HCT116 (cell line): ENCODE results near the gene GJC1. TPM values are rescaled to one million over a fixed set of nuclear protein-coding genes. Genes with fewer than 3 reads are reported as not detected.

Source experiments
- ATAC-seq: fragments of 200-7000 bp; cut with Tn5 transposase; 2 replicates; pipeline ENCODE4 v1.9.1; 2020; ENCODE audit warnings: mild to moderate bottlenecking, moderate library complexity
- BruUV-seq: library from RNA; stranded (reverse); fragments of 400-500 nt; replicated peaks from 2 replicates; lab custom pipeline; 2021; lab: Mats Ljungman, UMichigan
- CTCF ChIA-PET: fragments of 300-600 bp; sonication (Branson Sonifier 250); formaldehyde crosslinking; loops from one replicate; lab custom pipeline; 2021; ENCODE audit warnings: antibody characterized with exemption; lab: Charles Lee
- POLR2A ChIA-PET: fragments of 300-600, 350-600 bp; sonication (Branson Sonifier 250); formaldehyde crosslinking; loops from one replicate; lab custom pipeline; 2021; ENCODE audit warnings: antibody characterized with exemption; lab: Charles Lee
- RAD21 ChIA-PET, 2 experiments: fragments of 300-600 bp; sonication (Branson Sonifier 250); formaldehyde crosslinking; loops; one replicate each; lab custom pipeline; 2023; ENCODE audit warnings: low total read pairs in 2 of 2; ENCODE audit not compliant: uncharacterized antibody in 2 of 2, unreplicated experiment in 2 of 2, low non-redundant PET in 1 of 2; lab: Charles Lee
- DNase-seq: peaks from one replicate; pipeline ENCODE4 v3.0.0-alpha.2; 2010; ENCODE audit warnings: low read depth, low spot score
- H2AFZ ChIP-seq: fragments of 200-600 bp; shearing (Covaris generic), sonication (generic); 2 replicates; pipeline ENCODE4 v1.6.1; 2017; ENCODE audit warnings: low read depth, mixed run types, mixed read lengths, antibody characterized with exemption, low read length; ENCODE audit not compliant: poor library complexity, severe bottlenecking
- H3K27ac ChIP-seq: 2 replicates; pipeline ENCODE4 v1.5.1; 2012; ENCODE audit warnings: low read depth, low read length
- H3K27me3 ChIP-seq: fragments of 200-600 bp; sonication (generic); 2 replicates; pipeline ENCODE4 v1.6.1; 2016; ENCODE audit warnings: mixed run types, low read length, mixed read lengths; ENCODE audit not compliant: insufficient read depth
- H3K36me3 ChIP-seq, 2 experiments: fragments of 200-500 bp in 1 of 2; fragments of 200-600 bp in 1 of 2; sonication (Bioruptor generic) in 1 of 2; sonication (generic) in 1 of 2; 2 replicates each; pipeline versions ENCODE4 v1.5.1 to v1.6.1; 2014 to 2016; ENCODE audit warnings: low read length in 2 of 2, inconsistent platforms in 1 of 2, mixed read lengths in 1 of 2, mixed run types in 1 of 2; ENCODE audit not compliant: insufficient read depth in 2 of 2, control insufficient read depth in 1 of 2
- H3K4me1 ChIP-seq, 2 experiments: fragments of 200-600 bp in 1 of 2; sonication (generic) in 1 of 2; 2 replicates each; pipeline versions ENCODE4 v1.5.1 to v1.6.1; 2012 to 2017; ENCODE audit warnings: low read length in 2 of 2, inconsistent platforms in 1 of 2, mild to moderate bottlenecking in 1 of 2, mixed read lengths in 1 of 2, mixed run types in 1 of 2, moderate library complexity in 1 of 2; ENCODE audit not compliant: insufficient read depth in 2 of 2, control insufficient read depth in 1 of 2
- H3K4me2 ChIP-seq: fragments of 200-600 bp; sonication (generic); 2 replicates; pipeline ENCODE4 v1.6.1; 2017; ENCODE audit warnings: mixed run types, low read length, mixed read lengths
- H3K4me3 ChIP-seq, 2 experiments: fragments of 200-600 bp in 1 of 2; sonication (generic) in 1 of 2; replicated peaks in 1 of 2; 2 replicates each; pipeline ENCODE4 v1.5.1; 2011 to 2016; ENCODE audit warnings: low read length in 2 of 2, control low read depth in 1 of 2, low read depth in 1 of 2, mild to moderate bottlenecking in 1 of 2, mixed read lengths in 1 of 2, mixed run types in 1 of 2
- H3K79me2 ChIP-seq: fragments of 200-600 bp; sonication (generic); 2 replicates; pipeline ENCODE4 v1.6.1; 2017; ENCODE audit warnings: mild to moderate bottlenecking, mixed run types, low read length, moderate library complexity, mixed read lengths; ENCODE audit not compliant: insufficient read depth
- H3K9ac ChIP-seq: fragments of 200-600 bp; sonication (generic); 2 replicates; pipeline ENCODE4 v1.6.1; 2016; ENCODE audit warnings: low read length, mixed read lengths
- H3K9me2 ChIP-seq: fragments of 200-600 bp; sonication (generic), shearing (Covaris generic); 2 replicates; pipeline ENCODE4 v1.6.1; 2017; ENCODE audit warnings: mixed run types, mild to moderate bottlenecking, moderate library complexity; ENCODE audit not compliant: insufficient read depth
- H3K9me3 ChIP-seq, 2 experiments: fragments of 200-500 bp in 1 of 2; fragments of 200-600 bp in 1 of 2; sonication (Bioruptor generic) in 1 of 2; sonication (generic) in 1 of 2; 2 replicates each; pipeline ENCODE4 v1.6.1; 2014 to 2017; ENCODE audit warnings: low read length in 2 of 2, mixed read lengths in 2 of 2, inconsistent platforms in 1 of 2, low read depth in 1 of 2, mild to moderate bottlenecking in 1 of 2, mixed run types in 1 of 2, moderate library complexity in 1 of 2; ENCODE audit not compliant: control insufficient read depth in 1 of 2, insufficient read depth in 1 of 2
- H4K20me1 ChIP-seq: fragments of 200-600 bp; sonication (generic), shearing (Covaris generic); 2 replicates; pipeline ENCODE4 v1.6.1; 2017; ENCODE audit warnings: mixed run types, mild to moderate bottlenecking, moderate library complexity; ENCODE audit not compliant: insufficient read depth
- CEBPB ChIP-seq: IDR thresholded peaks from 2 replicates; pipeline ENCODE4 v1.6.1; 2012; ENCODE audit warnings: low read depth
- ELF1 ChIP-seq: IDR thresholded peaks from 2 replicates; pipeline ENCODE4 v1.6.1; 2012; ENCODE audit warnings: low read depth, borderline replicate concordance
- EZH2 ChIP-seq: fragments of 200-600 bp; sonication (generic); IDR thresholded peaks from 2 replicates; pipeline ENCODE4 v1.6.1; 2017; ENCODE audit warnings: antibody characterized with exemption, mixed run types
- EZH2phosphoT487 ChIP-seq: fragments of 200-600 bp; IDR thresholded peaks from 2 replicates; pipeline ENCODE4 v1.6.1; 2018; ENCODE audit warnings: antibody characterized with exemption, borderline replicate concordance
- POLR2AphosphoS5 ChIP-seq: IDR thresholded peaks from 2 replicates; pipeline ENCODE4 v1.6.1; 2011; ENCODE audit warnings: mild to moderate bottlenecking, low read depth, low read length, moderate library complexity
- intact Hi-C: fragments of 100-400 bp; cut with micrococcal nuclease; formaldehyde crosslinking; loops from 2 replicates; pipeline ENCODE4 v1.10.0; 2022
- total RNA-seq: library from RNA; stranded (reverse); gene quantifications from one replicate; pipeline ENCODE4 v1.2.1, GENCODE V29; 2021; ENCODE audit not compliant: unreplicated experiment
- TF ChIP-seq, protein P1 (sequence below): IDR thresholded peaks from 2 replicates; pipeline ENCODE4 v1.6.1; 2012
- TF ChIP-seq, protein P2 (sequence below): IDR thresholded peaks from 2 replicates; pipeline ENCODE4 v1.6.1; 2011; ENCODE audit warnings: mild to moderate bottlenecking, low read length, moderate library complexity; ENCODE audit not compliant: insufficient replicate concordance; ENCODE audit errors: extremely low read depth

Gene GJC1
- total RNA-seq, 1 experiment from 2014 or later, result 62.4 TPM

DNA sequence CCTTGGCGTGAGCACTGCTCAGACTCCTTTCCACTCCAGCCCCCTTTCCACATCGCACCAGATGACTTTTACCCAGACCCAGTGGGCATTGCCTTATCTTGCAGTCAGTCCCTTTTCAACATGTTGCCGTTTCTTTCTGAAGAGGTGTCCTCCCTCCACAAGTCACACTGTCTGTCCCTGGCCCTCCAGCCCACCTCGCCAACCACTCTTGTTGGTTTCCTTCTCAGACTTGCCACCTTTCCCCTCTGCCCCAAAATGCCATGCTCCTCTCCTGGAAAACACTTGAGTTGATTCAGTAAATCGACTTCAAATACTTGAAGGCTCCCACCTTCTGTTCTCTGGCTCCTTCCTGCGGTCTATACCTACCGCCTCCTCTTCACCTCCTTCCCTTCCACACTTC is 78.8 kb downstream of the GJC1 start:
- RAD21 ChIA-PET, result no interaction called here
- Histone ChIP-seq H3K9me2 (no peaks in the 10 kb centered on the region), H3K4me2 (no peak overlapping the region), H3K79me2 (no peaks in the 10 kb centered on the region), H3K9me3 (no peaks in the 10 kb centered on the region), H3K27me3 (no peaks in the 10 kb centered on the region), H3K4me3 (no peak overlapping the region), H4K20me1 (no peaks in the 10 kb centered on the region), H3K9ac (no peak overlapping the region), H3K36me3 (peaks cover 0 to 4% of the 10 kb centered on the region in 2 experiments; a peak in 2 of 4 replicates), H3K4me1 (no peaks in the 10 kb centered on the region), H3K27ac (no peak overlapping the region), H2AFZ (no peak overlapping the region)
- DNase-seq, result no peak
- CTCF ChIA-PET, result no interaction called here
- TF ChIP-seq ELF1 (no peak), CEBPB (no peak)
- TF ChIP-seq, protein P1, sequence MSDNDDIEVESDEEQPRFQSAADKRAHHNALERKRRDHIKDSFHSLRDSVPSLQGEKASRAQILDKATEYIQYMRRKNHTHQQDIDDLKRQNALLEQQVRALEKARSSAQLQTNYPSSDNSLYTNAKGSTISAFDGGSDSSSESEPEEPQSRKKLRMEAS, result no peak
- BruUV-seq, result no TSS peak
- POLR2A ChIA-PET, result no interaction called here
- intact Hi-C loops, result no loop called here
- ATAC-seq, result no peak

DNA sequence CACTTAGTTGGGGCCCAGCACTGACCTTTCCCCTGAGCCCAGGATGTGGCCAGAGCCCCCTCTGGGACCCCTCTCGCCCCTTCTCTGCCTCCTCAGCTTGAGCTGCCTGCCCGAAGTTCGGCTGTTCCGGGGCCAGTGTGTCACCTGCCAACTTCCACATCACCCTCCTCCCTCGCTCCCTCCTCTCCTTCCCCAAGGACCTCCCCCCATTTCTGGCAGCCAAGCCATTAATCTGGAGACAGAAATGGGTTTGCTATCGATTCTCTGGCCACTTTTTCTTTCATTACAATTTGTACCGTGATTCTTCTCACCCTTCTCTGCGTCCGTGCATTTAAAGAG is 80.1 kb downstream of the GJC1 start:
- ATAC-seq, result no peak
- Histone ChIP-seq H4K20me1 (no peaks in the 10 kb centered on the region), H3K4me3 (no peak overlapping the region), H3K27me3 (no peaks in the 10 kb centered on the region), H3K9me2 (no peaks in the 10 kb centered on the region), H2AFZ (no peak overlapping the region), H3K36me3 (peaks cover 0 to 4% of the 10 kb centered on the region in 2 experiments; a peak in 2 of 4 replicates), H3K4me1 (no peaks in the 10 kb centered on the region), H3K9ac (no peak overlapping the region), H3K27ac (no peak overlapping the region), H3K9me3 (no peaks in the 10 kb centered on the region), H3K4me2 (no peak overlapping the region), H3K79me2 (no peaks in the 10 kb centered on the region)
- ChIA-PET RAD21 (no interaction called here), POLR2A (no interaction called here), CTCF (no interaction called here)
- intact Hi-C loops, result no loop called here
- TF ChIP-seq EZH2 (no peak), EZH2phosphoT487 (no peak), POLR2AphosphoS5 (no peak)
- TF ChIP-seq, protein P2, sequence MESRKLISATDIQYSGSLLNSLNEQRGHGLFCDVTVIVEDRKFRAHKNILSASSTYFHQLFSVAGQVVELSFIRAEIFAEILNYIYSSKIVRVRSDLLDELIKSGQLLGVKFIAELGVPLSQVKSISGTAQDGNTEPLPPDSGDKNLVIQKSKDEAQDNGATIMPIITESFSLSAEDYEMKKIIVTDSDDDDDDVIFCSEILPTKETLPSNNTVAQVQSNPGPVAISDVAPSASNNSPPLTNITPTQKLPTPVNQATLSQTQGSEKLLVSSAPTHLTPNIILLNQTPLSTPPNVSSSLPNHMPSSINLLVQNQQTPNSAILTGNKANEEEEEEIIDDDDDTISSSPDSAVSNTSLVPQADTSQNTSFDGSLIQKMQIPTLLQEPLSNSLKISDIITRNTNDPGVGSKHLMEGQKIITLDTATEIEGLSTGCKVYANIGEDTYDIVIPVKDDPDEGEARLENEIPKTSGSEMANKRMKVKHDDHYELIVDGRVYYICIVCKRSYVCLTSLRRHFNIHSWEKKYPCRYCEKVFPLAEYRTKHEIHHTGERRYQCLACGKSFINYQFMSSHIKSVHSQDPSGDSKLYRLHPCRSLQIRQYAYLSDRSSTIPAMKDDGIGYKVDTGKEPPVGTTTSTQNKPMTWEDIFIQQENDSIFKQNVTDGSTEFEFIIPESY, result no peak
- no peak for DNase-seq
- BruUV-seq, result no TSS peak
